ENCODE results near the gene MORN3.

- TF ChIP-seq YY1 (IDR thresholded peaks at IDR 0.05; ENCODE audit: insufficient read depth, insufficient read length), result no peak
- no peak for TF ChIP-seq ZNF274 (IDR thresholded peaks at IDR 0.05; ENCODE audit: low read depth, low read length)
Measured at GRCh38 chr12:121705514-121705913, 36.1 kb upstream of the MORN3 start.

All from NT2/D1 (cell line).